Measurements from ENCODE around the gene PLA2G4F. TPM values are rescaled to one million over a fixed set of nuclear protein-coding genes. Genes with fewer than 3 reads are reported as not detected.
A peak's percentile ranks its signal among the peaks of the same experiment; 100 is the strongest.
"Not testable (repeated sequence)": the region's sequence is repeated elsewhere in the genome, so short reads cannot be mapped to it uniquely, and the experiment has no call there.

Gene PLA2G4F
- total and polyA plus RNA-seq, 2 donors: 2.7 to 3.1 TPM

DNA sequence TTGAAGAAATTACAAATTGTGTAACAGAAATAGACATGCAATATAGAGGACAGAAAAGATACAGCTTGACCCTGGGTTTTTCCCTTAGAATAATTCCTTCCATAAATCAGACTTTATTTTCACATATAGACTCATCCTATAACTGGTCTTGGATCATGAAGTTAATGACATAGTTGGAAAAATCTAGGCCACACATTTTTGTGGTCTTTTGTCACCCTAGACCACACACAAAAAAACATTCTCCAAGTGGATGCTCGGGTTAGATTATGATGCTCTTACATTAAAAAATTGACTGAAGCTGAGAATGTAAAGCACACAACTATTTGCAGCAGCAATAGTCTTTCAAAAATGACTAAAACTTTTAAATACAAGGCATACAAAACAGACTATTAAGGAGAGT lies 54.6 kb downstream of the PLA2G4F start:
- Histone ChIP-seq H3K36me3 (ENCODE audit: insufficient read depth) (no peaks in the 10 kb centered on the region), H3K27ac (ENCODE audit: low read depth) (no peak overlapping the region), H3K4me3 (ENCODE audit: low read depth, low read length) (no peak overlapping the region), H3K4me1 (ENCODE audit: insufficient read depth) (no peaks in the 10 kb centered on the region)
- WGBS: 77% methylated on average over 1 of the region's 1 CpG
- no peak for DNase-seq (ENCODE audit: extremely low spot score)

DNA sequence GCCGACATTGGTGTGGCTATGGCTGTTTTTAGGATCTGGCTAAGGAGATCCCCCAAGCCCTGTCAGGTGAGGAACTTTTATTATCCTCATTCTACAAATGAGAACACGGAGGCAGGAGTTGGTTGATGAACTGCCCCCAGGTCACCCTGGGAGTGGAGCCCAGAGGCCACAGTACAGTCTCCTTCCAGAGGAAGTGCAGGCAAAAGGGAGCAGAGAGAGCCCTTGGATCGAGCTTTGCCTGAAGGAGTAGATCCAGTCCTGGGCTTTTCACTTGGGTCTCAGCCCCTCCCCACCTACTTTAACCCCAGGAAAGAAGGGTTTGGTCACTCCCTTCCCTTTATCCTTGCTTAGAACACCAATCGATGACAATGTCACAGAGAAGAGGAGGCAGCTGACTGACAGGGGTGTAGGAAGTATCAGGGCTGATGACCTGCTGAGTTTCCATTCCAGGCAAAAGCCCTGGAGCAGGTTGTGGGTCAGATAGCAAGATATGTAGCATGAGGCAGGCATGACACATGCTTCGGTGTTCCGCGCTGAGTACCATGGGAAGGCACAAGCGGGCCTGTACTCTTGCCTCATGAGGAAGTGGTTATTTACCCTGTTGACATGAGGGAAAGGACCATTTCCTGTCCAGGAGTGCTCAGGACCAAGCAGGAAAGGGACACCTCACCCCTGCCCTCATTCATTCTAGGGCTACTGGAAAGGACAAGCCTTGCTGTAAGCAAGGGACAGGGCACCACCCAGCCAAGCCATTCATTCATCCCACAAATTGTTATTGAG lies 56.2 kb downstream of the PLA2G4F start:
- Histone ChIP-seq H3K4me3 (ENCODE audit: low read depth, low read length) (no peak overlapping the region), H3K36me3 (ENCODE audit: insufficient read depth) (no peaks in the 10 kb centered on the region), H3K27ac (ENCODE audit: low read depth) (no peak overlapping the region), H3K4me1 (ENCODE audit: insufficient read depth) (no peaks in the 10 kb centered on the region)
- DNase-seq (ENCODE audit: extremely low spot score): no peak
- 77% methylated on average over 8 of the region's 8 CpGs for WGBS

DNA sequence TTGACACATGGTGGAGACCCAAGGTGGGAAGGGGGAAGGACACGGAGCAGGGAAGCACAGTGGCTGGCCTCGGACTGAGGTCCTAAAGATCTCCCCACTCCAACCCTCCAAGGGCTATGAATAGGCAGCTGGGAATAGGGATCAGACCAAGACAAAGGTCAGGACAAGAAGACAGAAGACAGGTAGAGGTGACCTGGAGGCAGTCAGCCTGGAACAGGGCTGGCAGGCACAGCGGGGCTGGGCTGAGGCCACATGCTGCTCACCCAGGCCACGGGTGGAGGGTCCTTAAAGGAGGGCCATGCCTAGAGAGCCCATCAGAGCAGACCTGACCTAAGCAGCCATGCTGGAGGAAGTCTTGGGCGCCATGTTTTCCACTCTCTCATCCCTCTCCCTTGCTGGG lies 59.4 kb downstream of the PLA2G4F start:
- WGBS: 88% methylated on average over 5 of the region's 5 CpGs
- H3K36me3 ChIP-seq (ENCODE audit: insufficient read depth): no peaks in the 10 kb centered on the region
- no peaks in the 10 kb centered on the region for H3K4me1 ChIP-seq (ENCODE audit: insufficient read depth)
- no peak overlapping the region for H3K27ac ChIP-seq (ENCODE audit: low read depth)
- no peak overlapping the region for H3K4me3 ChIP-seq (ENCODE audit: low read depth, low read length)
- no peak for DNase-seq (ENCODE audit: extremely low spot score)

DNA sequence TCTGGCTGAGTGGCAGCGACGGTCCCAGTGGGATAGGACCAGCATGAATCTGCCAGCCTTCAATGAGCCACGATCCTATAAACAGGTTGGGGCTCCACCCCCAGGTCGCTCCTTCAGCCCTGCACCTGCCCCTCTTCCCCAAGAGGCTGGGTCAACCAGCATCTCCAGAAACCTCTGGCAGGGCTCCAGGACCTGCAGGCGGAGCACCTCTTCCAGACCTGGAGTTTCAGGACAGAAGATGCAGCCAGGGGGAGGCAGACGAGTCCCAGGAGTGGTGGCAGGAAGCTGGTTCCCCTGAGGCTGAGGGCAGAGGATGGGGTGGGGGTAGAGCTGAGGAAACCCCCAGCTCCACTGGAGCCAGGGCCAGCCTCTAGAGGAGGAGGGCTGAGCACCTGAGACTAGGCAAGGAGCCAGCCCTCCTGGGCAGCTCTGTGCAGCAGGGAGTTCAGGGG lies 61.9 kb downstream of the PLA2G4F start, which contains the start of gene PLA2G4D:
PLA2G4D (minus strand) TSS at position 51 of the 452 bp plus-strand sequence. CDS start 103 bp downstream, outside the sequence.
- Histone ChIP-seq H3K4me1 (ENCODE audit: insufficient read depth) (no peaks in the 10 kb centered on the region), H3K4me3 (ENCODE audit: low read depth, low read length) (no peak within 1 kb of the TSS), H3K36me3 (ENCODE audit: insufficient read depth) (no peaks in the 10 kb centered on the region), H3K27ac (ENCODE audit: low read depth) (no peak within 1 kb of the TSS)
- no peak for DNase-seq (ENCODE audit: extremely low spot score)
- 70% methylated on average over 6 of the region's 6 CpGs for WGBS

DNA sequence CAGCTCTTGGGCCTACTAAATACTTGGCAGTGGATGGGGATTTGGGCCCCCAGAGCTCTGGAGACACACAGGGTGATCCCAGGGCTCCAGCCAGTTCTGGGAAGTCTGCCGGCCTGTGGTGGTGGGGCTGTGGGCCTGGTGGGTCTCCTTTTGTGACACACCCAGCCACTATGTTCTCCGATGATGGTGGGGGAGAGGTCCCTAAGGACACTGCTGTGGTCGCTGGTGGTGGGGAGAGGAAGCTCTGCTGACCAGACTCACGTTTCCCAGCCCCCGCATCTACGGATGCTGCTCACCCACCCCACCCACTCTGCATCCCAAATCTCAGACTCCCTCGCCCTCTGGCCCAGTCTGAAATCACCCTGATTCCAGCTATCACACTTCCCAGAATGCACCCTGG lies 62.5 kb downstream of the PLA2G4F start:
- Histone ChIP-seq H3K27ac (ENCODE audit: low read depth) (no peak overlapping the region), H3K4me1 (ENCODE audit: insufficient read depth) (no peaks in the 10 kb centered on the region), H3K4me3 (ENCODE audit: low read depth, low read length) (no peak overlapping the region), H3K36me3 (ENCODE audit: insufficient read depth) (no peaks in the 10 kb centered on the region)
- WGBS: 85% methylated on average over 7 of the region's 7 CpGs
- no peak for DNase-seq (ENCODE audit: extremely low spot score)

DNA sequence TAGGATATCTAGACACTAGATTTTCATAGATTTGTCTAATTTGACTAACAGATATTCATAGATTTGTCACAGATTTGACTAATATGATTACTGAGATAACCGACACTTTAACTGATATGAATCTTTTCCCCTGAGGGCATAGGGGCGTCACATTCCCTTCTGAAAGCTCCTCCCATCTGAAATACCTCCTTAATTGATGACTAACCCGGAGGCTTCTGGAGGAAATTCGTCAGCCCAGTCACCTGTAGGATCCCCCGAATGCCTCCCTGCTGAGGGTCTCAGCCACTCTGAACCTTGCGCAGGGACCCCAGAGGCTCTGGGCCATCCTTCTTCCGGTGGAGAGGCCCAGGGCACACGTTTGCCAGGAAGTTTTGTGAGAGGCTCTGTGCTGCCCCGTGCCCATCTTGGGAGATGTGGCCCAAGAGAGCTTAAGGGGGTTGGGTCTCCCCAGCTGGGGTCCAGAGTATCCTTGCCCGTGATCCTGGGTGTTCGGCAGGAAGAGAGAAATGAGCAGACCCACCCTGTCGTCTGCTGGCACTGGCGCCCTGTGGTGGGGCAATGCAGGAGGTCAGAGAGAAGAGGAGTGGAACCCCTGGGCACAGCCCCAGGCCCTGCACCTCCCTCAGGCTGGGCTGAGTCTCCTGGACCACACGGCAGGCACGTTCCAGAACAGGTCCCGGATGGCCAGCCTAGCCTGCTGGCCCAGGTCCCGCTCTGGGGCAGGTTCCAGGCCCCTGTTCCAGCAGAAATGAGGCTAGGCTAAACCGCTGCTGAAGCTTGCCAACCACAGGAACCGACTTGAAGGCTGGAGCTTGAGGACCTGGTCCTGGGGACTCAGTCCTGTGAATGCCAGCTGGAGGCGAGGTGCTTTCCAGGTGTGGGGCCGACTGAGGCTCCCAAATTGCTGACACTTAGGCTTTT lies 63.8 kb downstream of the PLA2G4F start:
- DNase-seq (ENCODE audit: extremely low spot score): no peak
- H3K4me3 ChIP-seq (ENCODE audit: low read depth, low read length): no peak overlapping the region
- no peaks in the 10 kb centered on the region for H3K36me3 ChIP-seq (ENCODE audit: insufficient read depth)
- H3K4me1 ChIP-seq (ENCODE audit: insufficient read depth): no peaks in the 10 kb centered on the region
- no peak overlapping the region for H3K27ac ChIP-seq (ENCODE audit: low read depth)
- 71% methylated on average over 21 of the region's 21 CpGs for WGBS

DNA sequence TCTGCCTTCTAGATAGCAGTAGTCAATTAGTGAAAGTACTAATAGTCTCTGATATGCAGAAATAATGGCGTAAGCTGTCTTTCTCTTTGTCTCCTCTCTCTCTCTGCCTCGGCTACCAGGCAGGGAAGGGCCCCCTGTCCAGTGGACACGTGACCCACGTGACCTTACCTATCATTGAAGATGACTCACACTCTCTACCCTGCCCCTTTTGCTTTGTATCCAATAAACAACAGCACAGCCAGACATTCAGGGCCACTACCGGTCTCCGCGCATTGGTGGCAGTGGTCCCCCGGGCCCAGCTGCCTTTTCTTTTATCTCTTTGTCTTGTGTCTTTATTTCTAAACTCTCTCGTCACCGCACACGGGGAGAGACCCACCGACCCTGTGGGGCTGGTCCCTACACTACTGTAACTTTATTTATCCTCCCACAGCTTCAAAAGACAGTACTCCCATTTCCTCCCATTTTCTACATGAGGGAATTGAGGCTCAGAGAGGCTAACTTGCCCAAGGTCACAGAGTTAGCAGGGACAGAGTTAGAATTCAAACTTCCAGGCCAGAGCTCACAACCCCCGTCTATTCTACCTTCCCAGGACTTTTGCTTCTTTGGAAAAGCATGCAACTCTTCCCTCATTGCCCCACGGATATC lies 64.6 kb downstream of the PLA2G4F start:
- not testable (repeated sequence) for H3K4me3 ChIP-seq (ENCODE audit: low read depth, low read length); H3K27ac ChIP-seq (ENCODE audit: low read depth); H3K36me3 ChIP-seq (ENCODE audit: insufficient read depth); DNase-seq (ENCODE audit: extremely low spot score); H3K4me1 ChIP-seq (ENCODE audit: insufficient read depth)
- 78% methylated on average over 14 of the region's 14 CpGs for WGBS

DNA sequence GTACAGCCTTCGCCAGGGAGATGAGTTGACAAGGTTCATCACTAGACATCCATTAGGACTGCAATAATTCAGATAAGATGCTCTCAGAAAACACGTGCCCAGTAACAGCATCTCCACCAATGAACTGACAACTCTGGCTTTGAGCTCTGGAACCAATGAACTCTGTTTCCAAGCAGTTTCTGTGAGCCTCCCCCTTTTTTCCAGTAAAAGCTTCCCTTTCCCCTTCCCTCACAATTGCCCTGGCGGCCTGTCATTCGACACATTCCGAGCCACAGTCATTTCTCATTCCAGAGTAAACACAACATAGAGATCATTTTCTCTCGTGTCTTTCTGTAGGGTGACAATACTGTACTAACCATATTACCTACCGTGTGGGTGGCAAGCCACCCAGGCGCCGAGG lies 65.7 kb downstream of the PLA2G4F start:
- DNase-seq (ENCODE audit: extremely low spot score): no peak
- 71% methylated on average over 9 of the region's 9 CpGs for WGBS

DNA sequence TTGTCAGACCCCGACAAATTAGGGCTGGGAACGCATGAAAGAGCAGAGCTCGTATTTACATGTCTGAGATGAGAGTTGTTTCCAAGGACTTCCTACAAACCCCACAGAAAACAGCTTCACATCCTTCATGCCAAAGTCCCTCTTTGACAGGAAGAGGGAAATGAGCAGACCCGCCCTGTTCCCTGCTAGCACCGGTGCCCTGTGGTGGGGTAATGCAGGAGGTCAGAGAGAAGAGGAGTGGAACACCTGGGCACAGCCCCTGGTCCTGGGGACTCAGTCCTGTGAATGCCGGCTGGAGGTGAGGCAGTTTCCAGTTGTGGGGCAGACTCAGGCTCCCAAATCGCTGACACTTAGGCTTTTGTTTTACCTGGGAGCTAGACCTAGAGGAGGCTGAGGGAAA lies 66.1 kb downstream of the PLA2G4F start:
- Histone ChIP-seq H3K4me1 (ENCODE audit: insufficient read depth) (no peaks in the 10 kb centered on the region), H3K4me3 (ENCODE audit: low read depth, low read length) (no peak overlapping the region), H3K27ac (ENCODE audit: low read depth) (no peak overlapping the region), H3K36me3 (ENCODE audit: insufficient read depth) (no peaks in the 10 kb centered on the region)
- no peak for DNase-seq (ENCODE audit: extremely low spot score)
- WGBS: 63% methylated on average over 7 of the region's 7 CpGs

More for the DNA sequence above, 65.7 kb downstream of the PLA2G4F start:
- Histone ChIP-seq H3K4me1 (ENCODE audit: insufficient read depth) (no peaks in the 10 kb centered on the region), H3K27ac (ENCODE audit: low read depth) (no peak overlapping the region), H3K4me3 (ENCODE audit: low read depth, low read length) (no peak overlapping the region), H3K36me3 (ENCODE audit: insufficient read depth) (no peaks in the 10 kb centered on the region)

DNA sequence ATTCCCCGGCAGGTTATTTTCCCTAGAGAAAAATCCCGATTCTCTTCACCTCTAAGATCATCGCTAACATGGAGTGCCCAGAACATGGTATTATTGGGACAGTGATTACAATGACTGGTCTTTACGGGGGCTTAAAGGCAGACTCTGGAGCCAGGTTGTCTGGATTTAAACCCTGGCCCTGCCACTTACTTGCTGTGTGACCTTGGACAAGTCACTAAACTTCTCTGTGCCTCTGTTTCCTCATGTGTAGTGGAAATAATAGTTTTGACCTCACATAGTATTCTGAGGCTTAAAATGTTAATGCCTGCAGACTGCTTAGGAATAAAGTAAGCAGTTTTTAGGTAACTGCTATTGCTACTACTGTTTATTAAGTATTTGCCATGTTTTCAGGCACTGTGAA lies 66.5 kb downstream of the PLA2G4F start:
- Histone ChIP-seq H3K27ac (ENCODE audit: low read depth) (no peak overlapping the region), H3K4me1 (ENCODE audit: insufficient read depth) (no peaks in the 10 kb centered on the region), H3K4me3 (ENCODE audit: low read depth, low read length) (no peak overlapping the region), H3K36me3 (ENCODE audit: insufficient read depth) (no peaks in the 10 kb centered on the region)
- no peak for DNase-seq (ENCODE audit: extremely low spot score)
- WGBS: 88% methylated on average over 4 of the region's 4 CpGs

Small RNAs within 50 kb of the gene (small RNA-seq; reads per million reads assigned to genes)
- gene MIR627: 0.77 reads per million, percentile 66 among the genes with 10 or more reads in this experiment

Other genes with a start within 250 kb of the PLA2G4F start
- gene EHD4, start 184.1 kb downstream of the PLA2G4F start, total RNA-seq: 17.0 TPM
- gene EHD4, start 184.1 kb downstream of the PLA2G4F start, polyA plus RNA-seq: 14.4 TPM
- gene PLA2G4E, start 135.6 kb downstream of the PLA2G4F start, total RNA-seq: not detected
- 0.03 TPM for gene PLA2G4E, start 135.6 kb downstream of the PLA2G4F start, polyA plus RNA-seq
- not detected for gene PLA2G4D, start 62.1 kb downstream of the PLA2G4F start, total RNA-seq
- gene PLA2G4D, start 62.1 kb downstream of the PLA2G4F start, polyA plus RNA-seq: 0.03 TPM
- gene VPS39, start 51.7 kb upstream of the PLA2G4F start, total RNA-seq: 57.3 TPM
- 43.8 TPM for gene VPS39, start 51.7 kb upstream of the PLA2G4F start, polyA plus RNA-seq
- gene GANC, start 116.6 kb upstream of the PLA2G4F start, total RNA-seq: 39.3 TPM
- gene GANC, start 116.6 kb upstream of the PLA2G4F start, polyA plus RNA-seq: 12.2 TPM
- gene TMEM87A, start 116.8 kb upstream of the PLA2G4F start, total RNA-seq: 100.0 TPM
- 35.9 TPM for gene TMEM87A, start 116.8 kb upstream of the PLA2G4F start, polyA plus RNA-seq
- 8.6 TPM for gene CAPN3, start 202.9 kb upstream of the PLA2G4F start, total RNA-seq
- gene CAPN3, start 202.9 kb upstream of the PLA2G4F start, polyA plus RNA-seq: 6.3 TPM